DOHH2 (cell line): ENCODE data around the gene B9D2.

ENCODE experiments used
- CTCF ChIP-seq: fragments of 200-600 bp; sonication (generic); IDR thresholded peaks from one replicate; pipeline ENCODE4 v1.5.1; 2014; ENCODE audit warnings: antibody characterized with exemption, mild to moderate bottlenecking, low read depth, low read length; ENCODE audit not compliant: poor library complexity, severe bottlenecking
- EZH2phosphoT487 ChIP-seq: fragments of 200-600 bp; sonication (generic); IDR thresholded peaks from 2 replicates; pipeline ENCODE4 v1.6.1; 2017; ENCODE audit warnings: borderline replicate concordance, mild to moderate bottlenecking, antibody characterized with exemption, low read length, moderate library complexity, mixed read lengths

- TF ChIP-seq CTCF (no peak), EZH2phosphoT487 (no peak)
These were observed 40.9 kb downstream of the B9D2 start for GRCh38 chr19:41323023-41323422.
